ENCODE data around the gene PDE2A. TPM values are rescaled to one million over a fixed set of nuclear protein-coding genes. Genes with fewer than 3 reads are reported as not detected.
A peak's percentile ranks its signal among the peaks of the same experiment; 100 is the strongest.

PDE2A gene
- total RNA-seq, 1 donor from 2014 or later, result 30.0 TPM

- no peak for DNase-seq
- intact Hi-C loops (cut with micrococcal nuclease), result no loop called here
- peak; percentile 24 for ATAC-seq
Measured at GRCh38 chr11:72686639-72687220, 12.5 kb upstream of the PDE2A start.

- ATAC-seq (peak; percentile 36), DNase-seq (peak; percentile 66)
- intact Hi-C loops (cut with micrococcal nuclease), result no loop called here
Measured at GRCh38 chr11:72685560-72686480, 11.6 kb upstream of the PDE2A start.

GRCh38 chr11:72684236-72684912 lies 10.2 kb upstream of the PDE2A start:
- DNase-seq (peak; percentile 86), ATAC-seq (peak; percentile 70)
- intact Hi-C loops (cut with micrococcal nuclease), result no loop called here

- DNase-seq, result peak; percentile 81
- intact Hi-C loops (cut with micrococcal nuclease), result no loop called here
- peak; percentile 57 for ATAC-seq
Measured at GRCh38 chr11:72683782-72684200, 9.6 kb upstream of the PDE2A start.

- DNase-seq (no peak), ATAC-seq (no peak)
- intact Hi-C loops (cut with micrococcal nuclease), result no loop called here
Measured at GRCh38 chr11:72682858-72683243, 8.6 kb upstream of the PDE2A start.

- ATAC-seq (no peak), DNase-seq (no peak)
- intact Hi-C loops (cut with micrococcal nuclease), result no loop called here
Measured at GRCh38 chr11:72682238-72682857, 8.1 kb upstream of the PDE2A start.

GRCh38 chr11:72681226-72682153 lies 7.3 kb upstream of the PDE2A start:
- no peak for ATAC-seq
- no peak for DNase-seq
- intact Hi-C loops (cut with micrococcal nuclease), result no loop called here

- DNase-seq (no peak), ATAC-seq (no peak)
- intact Hi-C loops (cut with micrococcal nuclease), result no loop called here
Measured at GRCh38 chr11:72680624-72681158, 6.5 kb upstream of the PDE2A start.

- DNase-seq (no peak), ATAC-seq (no peak)
- intact Hi-C loops (cut with micrococcal nuclease), result no loop called here
Measured at GRCh38 chr11:72679869-72680268, 5.6 kb upstream of the PDE2A start.

GRCh38 chr11:72678524-72678923 lies 4.3 kb upstream of the PDE2A start:
- intact Hi-C loops (cut with micrococcal nuclease), result no loop called here
- ATAC-seq (no peak), DNase-seq (no peak)

- intact Hi-C loops (cut with micrococcal nuclease), result no loop called here
- DNase-seq, result peak; percentile 80
- ATAC-seq, result peak; percentile 62
Measured at GRCh38 chr11:72676861-72677341, 2.7 kb upstream of the PDE2A start.

GRCh38 chr11:72675221-72675620 lies 999 bp upstream of the PDE2A start:
- intact Hi-C loops (cut with micrococcal nuclease), result no loop called here
- ATAC-seq (no peak), DNase-seq (no peak)

- no peak for ATAC-seq
Measured at GRCh38 chr11:72673284-72673942, 809 bp downstream of the PDE2A start.

GRCh38 chr11:72672597-72673238 lies 1.5 kb downstream of the PDE2A start:
- no peak for ATAC-seq
- intact Hi-C loops (cut with micrococcal nuclease), result no loop called here

More at GRCh38 chr11:72673284-72673942, 809 bp downstream of the PDE2A start:
- intact Hi-C loops (cut with micrococcal nuclease), result no loop called here
- no peak for DNase-seq

GRCh38 chr11:72671152-72672099 lies 2.8 kb downstream of the PDE2A start:
- no peak for DNase-seq
- intact Hi-C loops (cut with micrococcal nuclease), result no loop called here
- ATAC-seq, result no peak

More at GRCh38 chr11:72672597-72673238, 1.5 kb downstream of the PDE2A start:
- no peak for DNase-seq

GRCh38 chr11:72670041-72670440 lies 4.2 kb downstream of the PDE2A start:
- intact Hi-C loops (cut with micrococcal nuclease), result no loop called here
- DNase-seq, result no peak
- no peak for ATAC-seq
